ENCODE results near the gene PCDHGB1. TPM values are rescaled to one million over a fixed set of nuclear protein-coding genes. Genes with fewer than 3 reads are reported as not detected.

PCDHGB1 gene
- total and polyA plus RNA-seq, 2 donors (not counting 3 experiments of a cell fraction or from before 2014, with no cell fraction given), result 0.39 to 0.62 TPM

- Histone ChIP-seq H2AFZ (ENCODE audit: low read depth, low read length) (no peak overlapping the region), H3K4me1 (ENCODE audit: control insufficient read depth, extremely low read depth, insufficient read depth, low read length) (no peaks in the 10 kb centered on the region), H3K9ac (replicated peaks; ENCODE audit: extremely low read depth, insufficient read depth, low read length) (no peak overlapping the region), H3K79me2 (ENCODE audit: control insufficient read depth, insufficient read depth, low read length) (no peaks in the 10 kb centered on the region), H3K9me1 (replicated peaks; ENCODE audit: control insufficient read depth, extremely low read depth, insufficient read depth, low read length) (no peaks in the 10 kb centered on the region), H4K20me1 (replicated peaks; ENCODE audit: control insufficient read depth, extremely low read depth, insufficient read depth, low read length) (no peaks in the 10 kb centered on the region), H3K27me3 (ENCODE audit: control insufficient read depth in 2 of 2, insufficient read depth in 2 of 2, low read length in 2 of 2) (peaks cover 32 to 72% of the 10 kb centered on the region in 2 experiments), H3K36me3 (ENCODE audit: control insufficient read depth in 2 of 2, extremely low read depth in 1 of 2, insufficient read depth in 2 of 2, low read length in 2 of 2) (no peaks in the 10 kb centered on the region), H3K4me2 (ENCODE audit: insufficient read depth, low read length) (no peak overlapping the region), H3K4me3 (replicated peaks in 1 of 3; ENCODE audit: insufficient read depth in 1 of 3, low read depth in 1 of 3, low read length in 3 of 3) (no peak overlapping the region), H3K27ac (ENCODE audit: insufficient read depth, low read depth, low read length) (no peak overlapping the region), H3K9me3 (replicated peaks; ENCODE audit: control insufficient read depth, insufficient read depth, low read length) (no peaks in the 10 kb centered on the region)
- intact Hi-C loops (cut with micrococcal nuclease), result loop anchor here (5.0 kb wide), 1 partner anchor 48 kb away; the partner anchor contains the start of gene PCDHGA11
- TF ChIP-seq FOS (IDR thresholded peaks at IDR 0.05; ENCODE audit: borderline replicate concordance, insufficient read depth, low read length) (no peak), CTCF (IDR thresholded peaks at IDR 0.05; ENCODE audit: extremely low read depth in 1 of 2, insufficient read depth in 1 of 2, low read depth in 1 of 2, low read length in 2 of 2) (no peak), JUN (IDR thresholded peaks at IDR 0.05; ENCODE audit: borderline replicate concordance, insufficient read depth, insufficient read length, low read depth) (no peak), MAX (IDR thresholded peaks at IDR 0.05; ENCODE audit: insufficient read depth, insufficient read length) (no peak), EZH2 (IDR thresholded peaks at IDR 0.05; ENCODE audit: borderline replicate concordance, low read depth, low read length, severe bottlenecking) (no peak), POLR2AphosphoS5 (IDR thresholded peaks at IDR 0.05; ENCODE audit: insufficient read depth, low read depth, low read length) (no peak), GATA2 (IDR thresholded peaks at IDR 0.05; ENCODE audit: insufficient read depth, insufficient read length, low read depth, low read length) (no peak), POLR2A (IDR thresholded peaks at IDR 0.05; ENCODE audit: low read depth, low read length) (no peak), MYC (IDR thresholded peaks at IDR 0.05; ENCODE audit: low read depth, low read length) (no peak)
- ChIA-PET POLR2A (no interaction called here), CTCF (interaction anchor here (0.9 to 3.2 kb wide), 17 partner anchors 8 to 193 kb away, joined by 3 to 41 read pairs (median 4); partner anchors contain the start of genes PCDHB14, PCDHGA10, PCDHGA12 and PCDHGA3)
- dilution Hi-C loops (cut with MboI; ENCODE audit: extremely low pct_ligation_motif_present, low sequenced_read_pairs), result no loop called here
- no TSS peak for BruUV-seq (replicated peaks)
- FAIRE-seq, result no peak
- no peak for DNase-seq (ENCODE audit: low read depth, low spot score)
These were observed 24.7 kb downstream of the PCDHGB1 start for GRCh38 chr5:141374627-141375026.

Data from endothelial cell of umbilical vein (primary cell).